UCSD-AML1 (cell line): ENCODE results near the gene DHRS1.
A peak's percentile ranks its signal among the peaks of the same experiment; 100 is the strongest.
"Not testable (repeated sequence)": the region's sequence is repeated elsewhere in the genome, so short reads cannot be mapped to it uniquely, and the experiment has no call there.

Experiments used
- DNase-seq: peaks from one replicate; lab custom pipeline; 2025; ENCODE audit not compliant: unreplicated experiment; lab: John Stamatoyannopoulos, UW

DHRS1 gene

GRCh38 chr14:24252289-24253124 is 47.1 kb downstream of the DHRS1 start:
- no peak for DNase-seq

GRCh38 chr14:24251880-24252288 is 47.7 kb downstream of the DHRS1 start:
- DNase-seq, result no peak

DNA sequence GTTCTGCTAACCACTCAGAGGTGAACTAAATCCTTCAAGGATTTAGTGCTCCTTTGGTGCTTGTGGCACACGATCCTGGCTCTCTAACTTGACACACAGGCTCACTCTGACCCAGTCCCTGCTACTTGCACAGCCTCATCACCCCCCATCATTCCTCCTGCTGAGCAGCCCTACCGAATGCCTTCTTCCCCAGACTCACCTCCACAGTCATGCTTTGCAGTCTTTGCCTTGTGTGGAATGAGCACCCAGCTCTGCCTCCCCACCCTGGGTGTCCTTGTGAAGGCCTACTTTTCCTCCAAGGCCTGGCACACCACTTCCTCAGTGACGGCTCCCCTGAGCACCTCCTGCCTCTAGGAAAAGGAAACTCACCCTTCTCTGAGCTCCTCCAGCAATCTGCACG is 49.2 kb downstream of the DHRS1 start:
- DNase-seq, result peak; percentile 49

DNA sequence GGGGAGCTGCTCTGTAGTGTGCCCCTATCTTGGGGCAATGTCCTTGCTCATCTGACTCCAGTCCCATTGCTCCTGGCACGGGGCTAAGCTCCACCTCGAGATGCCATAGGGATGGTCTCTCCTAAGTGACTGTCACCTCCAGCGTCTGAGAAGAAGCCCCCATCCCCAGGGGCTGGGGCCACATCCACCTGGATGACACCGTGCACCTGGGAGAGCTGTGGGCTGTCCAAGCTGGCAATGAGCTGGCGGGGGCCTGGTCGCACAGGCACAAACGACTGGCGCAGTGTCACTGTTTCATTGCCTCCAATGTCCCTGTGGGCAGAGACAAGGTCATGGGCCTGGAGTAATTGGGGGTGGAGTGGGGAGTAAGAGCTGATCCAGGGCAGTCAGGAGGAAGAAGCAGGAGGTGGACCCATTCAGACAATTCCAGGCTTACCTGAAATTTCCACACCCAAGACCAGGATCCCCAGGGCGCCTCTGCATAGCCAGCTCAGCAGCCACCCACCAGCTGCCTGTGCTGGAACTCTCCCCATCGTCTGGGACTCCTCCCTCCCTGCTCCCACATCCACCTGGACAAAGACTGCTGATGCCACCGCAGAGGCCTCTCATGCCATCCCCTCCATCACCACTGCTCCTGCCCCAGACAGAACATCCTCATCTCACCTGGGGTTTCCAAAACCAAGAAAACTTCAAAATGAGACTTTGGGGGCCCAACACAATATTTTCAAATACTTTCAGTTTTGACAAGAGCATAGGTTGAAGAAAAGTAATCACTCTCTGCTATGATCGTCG is 50.2 kb downstream of the DHRS1 start:
- no peak for DNase-seq

- no peak for DNase-seq
These were observed 52.2 kb downstream of the DHRS1 start for GRCh38 chr14:24247422-24247821.

- no peak for DNase-seq
These were observed 52.8 kb downstream of the DHRS1 start for GRCh38 chr14:24246765-24247212.

DNA sequence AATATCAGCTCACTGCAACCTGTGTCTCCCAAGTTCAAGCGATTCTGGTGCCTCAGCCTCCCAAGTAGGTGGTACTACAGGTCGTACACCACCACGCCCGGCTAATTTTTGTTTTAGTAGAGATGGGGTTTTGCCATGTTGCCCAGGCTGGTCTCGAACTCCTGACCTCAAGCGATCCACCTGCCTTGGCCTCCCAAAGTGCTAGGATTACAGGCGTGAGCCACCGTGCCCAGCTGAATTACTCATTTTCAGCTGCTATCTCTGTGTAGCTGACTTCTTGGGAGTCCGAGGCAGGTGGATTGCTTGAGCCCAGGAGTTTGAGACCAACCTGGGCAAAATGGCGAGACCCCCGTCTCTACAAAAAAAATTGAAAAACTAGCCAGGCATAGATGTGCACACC is 54.2 kb downstream of the DHRS1 start:
- DNase-seq, result not testable (repeated sequence)

DNA sequence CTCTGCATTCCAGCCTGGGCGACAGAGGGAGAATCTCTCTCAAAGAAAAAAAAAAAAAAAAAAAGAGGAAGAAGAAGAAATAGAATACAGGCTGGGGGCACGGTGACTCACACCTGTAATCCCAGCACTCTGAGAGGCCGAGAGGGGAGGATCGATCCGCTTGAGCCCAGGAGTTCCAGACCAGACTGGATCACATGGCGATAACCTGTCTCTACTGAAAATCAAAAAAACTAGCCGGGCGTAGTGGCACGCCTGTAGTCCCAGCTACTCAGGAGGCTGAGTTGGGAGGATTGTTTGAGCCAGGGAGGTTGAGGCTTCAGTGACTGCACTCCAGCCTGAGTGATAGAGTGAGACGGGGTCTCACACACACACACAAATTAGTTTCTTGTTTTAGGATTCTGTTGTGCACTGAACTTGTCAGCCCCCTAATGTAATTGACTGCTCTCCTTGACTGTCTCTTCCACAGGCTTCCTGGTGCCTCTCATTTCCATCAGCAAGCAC is 56.2 kb downstream of the DHRS1 start:
- DNase-seq, result no peak

GRCh38 chr14:24241829-24242443 is 57.6 kb downstream of the DHRS1 start:
- DNase-seq, result peak; percentile 97
